Measurements from ENCODE around the gene NKX2-3. TPM values are rescaled to one million over a fixed set of nuclear protein-coding genes. Genes with fewer than 3 reads are reported as not detected.

Gene NKX2-3
- polyA plus RNA-seq, 3 donors: not detected

DNA sequence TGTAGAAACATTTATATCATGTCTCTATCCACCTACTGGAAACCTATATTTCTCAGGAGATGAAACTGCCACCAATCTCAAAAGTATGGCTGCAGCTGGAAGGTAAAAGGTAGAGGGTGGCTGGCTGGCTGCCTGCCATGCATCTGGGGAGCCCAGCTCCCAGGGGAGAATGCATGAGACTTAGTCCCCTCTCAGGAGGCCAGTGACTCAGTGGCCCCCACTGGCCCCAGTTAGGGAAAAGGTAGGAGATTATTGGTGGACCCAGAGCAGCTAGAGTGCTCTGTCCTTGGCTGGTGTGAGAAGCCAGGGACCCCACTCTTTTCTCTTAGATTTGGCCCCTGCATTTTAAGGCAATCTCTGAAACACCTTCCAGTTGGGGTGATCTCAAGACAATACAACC lies 6.8 kb upstream of the NKX2-3 start:
- Histone ChIP-seq H3K9me3 (replicated peaks in 1 of 2; ENCODE audit: control insufficient read depth in 1 of 2, insufficient read depth in 1 of 2, low read length in 2 of 2) (peaks cover 8 to 22% of the 10 kb centered on the region in 2 donors), H3K4me1 (ENCODE audit: control insufficient read depth in 1 of 2, insufficient read depth in 2 of 2, low read length in 2 of 2) (peaks cover 23 to 39% of the 10 kb centered on the region in 2 donors), H3K36me3 (replicated peaks in 1 of 2; ENCODE audit: control insufficient read depth in 1 of 2, insufficient read depth in 2 of 2, low read length in 2 of 2) (no peaks in the 10 kb centered on the region), H3K79me2 (ENCODE audit: insufficient read depth, low read length) (no peaks in the 10 kb centered on the region), H4K20me1 (ENCODE audit: insufficient read depth, low read length) (no peaks in the 10 kb centered on the region), H3K9ac (ENCODE audit: insufficient read depth, low read length, poor library complexity, severe bottlenecking) (no peak overlapping the region), H3K4me2 (replicated peaks; ENCODE audit: extremely low read depth, low read length, poor library complexity, severe bottlenecking) (no peak overlapping the region), H3K27ac (ENCODE audit: low read depth in 1 of 2, low read length in 2 of 2) (no peak overlapping the region), H3K27me3 (ENCODE audit: control insufficient read depth in 2 of 2, insufficient read depth in 2 of 2, low read length in 2 of 2) (peaks cover 43 to 96% of the 10 kb centered on the region in 2 donors), H3K4me3 (replicated peaks in 1 of 3; ENCODE audit: low read depth in 2 of 3, low read length in 3 of 3) (no peak overlapping the region), H2AFZ (ENCODE audit: insufficient read depth, low read depth, low read length, poor library complexity, severe bottlenecking) (no peak overlapping the region)
- Mint-ChIP-seq H3K4me3 (peak overlapping the region in 1 of 2 donors; percentile 95), H3K27ac (no peak overlapping the region), H3K36me3 (peaks cover 5 to 16% of the 10 kb centered on the region in 2 donors), H3K4me1 (peaks cover 40% of the 10 kb centered on the region), H3K9me3 (peaks cover 2 to 31% (median 15%) of the 10 kb centered on the region in 7 donors), H3K27me3 (ENCODE audit: low read depth in 3 of 3) (peaks cover 85 to 94% (median 89%) of the 10 kb centered on the region in 3 donors)
- DNase-seq: no peak
- TF ChIP-seq, protein P1, sequence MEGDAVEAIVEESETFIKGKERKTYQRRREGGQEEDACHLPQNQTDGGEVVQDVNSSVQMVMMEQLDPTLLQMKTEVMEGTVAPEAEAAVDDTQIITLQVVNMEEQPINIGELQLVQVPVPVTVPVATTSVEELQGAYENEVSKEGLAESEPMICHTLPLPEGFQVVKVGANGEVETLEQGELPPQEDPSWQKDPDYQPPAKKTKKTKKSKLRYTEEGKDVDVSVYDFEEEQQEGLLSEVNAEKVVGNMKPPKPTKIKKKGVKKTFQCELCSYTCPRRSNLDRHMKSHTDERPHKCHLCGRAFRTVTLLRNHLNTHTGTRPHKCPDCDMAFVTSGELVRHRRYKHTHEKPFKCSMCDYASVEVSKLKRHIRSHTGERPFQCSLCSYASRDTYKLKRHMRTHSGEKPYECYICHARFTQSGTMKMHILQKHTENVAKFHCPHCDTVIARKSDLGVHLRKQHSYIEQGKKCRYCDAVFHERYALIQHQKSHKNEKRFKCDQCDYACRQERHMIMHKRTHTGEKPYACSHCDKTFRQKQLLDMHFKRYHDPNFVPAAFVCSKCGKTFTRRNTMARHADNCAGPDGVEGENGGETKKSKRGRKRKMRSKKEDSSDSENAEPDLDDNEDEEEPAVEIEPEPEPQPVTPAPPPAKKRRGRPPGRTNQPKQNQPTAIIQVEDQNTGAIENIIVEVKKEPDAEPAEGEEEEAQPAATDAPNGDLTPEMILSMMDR (IDR thresholded peaks at IDR 0.05): no peak
- intact Hi-C loops (cut with micrococcal nuclease): no loop called here

DNA sequence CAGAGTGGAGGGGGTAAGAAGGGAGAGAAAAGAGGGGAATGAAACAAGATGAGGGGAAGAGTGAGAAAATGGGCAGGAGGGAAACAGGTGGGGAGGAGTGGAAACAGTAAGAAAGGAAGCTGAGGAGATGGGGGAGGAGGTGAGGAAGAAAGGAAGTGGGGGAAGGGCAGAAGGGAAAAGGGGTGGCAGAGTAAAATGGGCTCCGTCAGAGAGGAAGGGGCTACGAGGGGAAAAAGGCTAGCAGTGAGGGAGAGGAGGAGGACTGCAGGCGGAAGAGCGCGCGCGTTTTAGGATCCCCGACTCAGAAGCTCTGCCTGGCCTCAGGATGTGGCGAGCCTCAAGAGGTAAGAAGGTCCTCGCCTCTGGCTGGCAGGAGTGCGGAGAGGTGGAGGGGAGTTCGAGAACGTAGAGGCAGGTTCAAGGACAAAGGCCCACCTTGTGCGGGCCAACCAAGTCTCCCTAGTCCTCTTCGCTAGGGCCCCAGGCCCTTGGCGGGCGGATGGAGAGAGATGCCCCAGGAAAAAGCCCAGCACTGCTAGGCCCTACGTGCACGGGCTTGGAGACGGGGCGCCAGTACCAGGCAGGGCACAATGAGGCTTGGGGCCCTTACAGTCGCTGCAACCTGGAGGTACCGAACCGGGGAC lies 5.8 kb upstream of the NKX2-3 start:
- peaks cover 50 to 96% of the 10 kb centered on the region in 2 donors for H3K27me3 ChIP-seq (ENCODE audit: control insufficient read depth in 2 of 2, insufficient read depth in 2 of 2, low read length in 2 of 2)
- H4K20me1 ChIP-seq (ENCODE audit: insufficient read depth, low read length): no peaks in the 10 kb centered on the region
- Mint-ChIP-seq H3K36me3 (peaks cover 9 to 19% of the 10 kb centered on the region in 2 donors), H3K27ac (peak overlapping the region in 1 of 7 donors; percentile 63), H3K4me1 (peaks cover 49% of the 10 kb centered on the region), H3K9me3 (peaks cover 4 to 32% (median 19%) of the 10 kb centered on the region in 7 donors), H3K4me3 (peak overlapping the region in 1 of 2 donors; percentile 95), H3K27me3 (ENCODE audit: low read depth in 3 of 3) (peaks cover 88 to 94% (median 91%) of the 10 kb centered on the region in 3 donors)
- peaks cover 12 to 24% of the 10 kb centered on the region in 2 donors for H3K9me3 ChIP-seq (replicated peaks in 1 of 2; ENCODE audit: control insufficient read depth in 1 of 2, insufficient read depth in 1 of 2, low read length in 2 of 2)
- TF ChIP-seq, protein P1 (IDR thresholded peaks at IDR 0.05): no peak
- intact Hi-C loops (cut with micrococcal nuclease): no loop called here
- no peak overlapping the region for H3K9ac ChIP-seq (ENCODE audit: insufficient read depth, low read length, poor library complexity, severe bottlenecking)
- no peaks in the 10 kb centered on the region for H3K79me2 ChIP-seq (ENCODE audit: insufficient read depth, low read length)
- H2AFZ ChIP-seq (ENCODE audit: insufficient read depth, low read depth, low read length, poor library complexity, severe bottlenecking): no peak overlapping the region
- no peaks in the 10 kb centered on the region for H3K36me3 ChIP-seq (replicated peaks in 1 of 2; ENCODE audit: control insufficient read depth in 1 of 2, insufficient read depth in 2 of 2, low read length in 2 of 2)
- no peak overlapping the region for H3K4me3 ChIP-seq (replicated peaks in 1 of 3; ENCODE audit: low read depth in 2 of 3, low read length in 3 of 3)
- no peak overlapping the region for H3K4me2 ChIP-seq (replicated peaks; ENCODE audit: extremely low read depth, low read length, poor library complexity, severe bottlenecking)
- 68% methylated on average over 21 of the region's 24 CpGs for WGBS (ENCODE audit: insufficient coverage)
- DNase-seq: no peak
- no peak overlapping the region for H3K27ac ChIP-seq (ENCODE audit: low read depth in 1 of 2, low read length in 2 of 2)
- peaks cover 29 to 48% of the 10 kb centered on the region in 2 donors for H3K4me1 ChIP-seq (ENCODE audit: control insufficient read depth in 1 of 2, insufficient read depth in 2 of 2, low read length in 2 of 2)
